Peyer's patch (tissue), 4 donors: Measurements from ENCODE around the gene HPD. TPM values are rescaled to one million over a fixed set of nuclear protein-coding genes. Genes with fewer than 3 reads are reported as not detected.
"Not testable (repeated sequence)": the region's sequence is repeated elsewhere in the genome, so short reads cannot be mapped to it uniquely, and the experiment has no call there.

Experiments used
- DNase-seq, 3 donors: peaks; one replicate each; pipeline ENCODE4 v3.0.0-alpha.2; 2017 to 2019
- H3K27ac ChIP-seq, 4 donors: fragments of 200-600 bp; sonication (generic); one replicate each; pipeline ENCODE4 v1.5.1; 2016 to 2019
- H3K27me3 ChIP-seq, 2 donors: fragments of 200-600 bp; sonication (generic); one replicate each; pipeline ENCODE4 v1.5.1; 2019
- H3K36me3 ChIP-seq, 3 donors: fragments of 200-600 bp; sonication (generic); one replicate each; pipeline ENCODE4 v1.5.1; 2016 to 2019
- H3K4me1 ChIP-seq, 4 donors: fragments of 200-600 bp; sonication (generic); one replicate each; pipeline ENCODE4 v1.5.1; 2016 to 2019
- H3K4me3 ChIP-seq, 4 donors: fragments of 200-600 bp; sonication (generic); 1 replicate in 3 of 4; 2 replicates in 1 of 4; pipeline ENCODE4 v1.5.1; 2016 to 2019; ENCODE audit warnings: mild to moderate bottlenecking in 1 of 4
- H3K9me3 ChIP-seq, 4 donors: fragments of 200-600 bp; sonication (generic); one replicate each; pipeline ENCODE4 v1.5.1; 2016 to 2019; ENCODE audit warnings: mild to moderate bottlenecking in 1 of 4
- POLR2A ChIP-seq, 2 donors: fragments of 450-650 bp; IDR thresholded peaks; one replicate each; pipeline ENCODE4 v1.5.1; 2017; ENCODE audit warnings: antibody characterized with exemption in 2 of 2, mild to moderate bottlenecking in 2 of 2, moderate library complexity in 2 of 2
- total RNA-seq, 4 donors: library from RNA; depleted of rRNA; stranded (reverse); fragments of >200 nt; gene quantifications; one replicate each; pipeline ENCODE4 v1.1.0, GENCODE V29; 2016
- TF ChIP-seq, protein P1 (sequence below), 6 experiments: fragments of 450-650 bp in 4 of 6; fragments of 200-600 bp in 2 of 6; sonication (generic) in 1 of 6; IDR thresholded peaks; one replicate each; pipeline ENCODE4 v1.5.1; 2017 to 2019; ENCODE audit warnings: antibody characterized with exemption in 6 of 6, mild to moderate bottlenecking in 3 of 6, moderate library complexity in 1 of 6

HPD gene
- total RNA-seq, 4 donors from 2014 or later = not detected

DNA sequence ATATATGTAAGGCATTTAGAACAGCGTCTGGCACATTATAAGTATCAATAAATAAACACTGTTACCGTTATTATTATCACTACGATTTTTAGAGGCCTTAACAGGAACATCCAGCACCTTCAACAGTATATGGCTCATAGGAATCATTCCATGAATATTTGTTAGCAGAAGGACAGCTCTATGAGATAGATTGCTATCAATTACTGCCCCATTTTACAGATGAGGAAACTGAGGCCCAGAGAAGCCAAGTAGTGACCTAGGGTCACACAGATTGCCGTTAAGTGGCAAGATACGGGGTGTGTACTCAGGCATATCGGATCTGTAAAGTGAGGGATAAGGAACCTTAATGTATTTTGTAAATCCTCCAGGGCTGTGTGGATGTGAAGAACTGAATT, 29.4 kb upstream of the HPD start:
- Histone ChIP-seq H3K27me3 (no peaks in the 10 kb centered on the region), H3K4me3 (peak overlapping the region; percentile 60 to 78 (median 67)), H3K9me3 (no peaks in the 10 kb centered on the region), H3K27ac (peak overlapping the region; percentile 39 to 95 (median 91)), H3K36me3 (no peaks in the 10 kb centered on the region), H3K4me1 (peaks cover 0 to 36% (median 12%) of the 10 kb centered on the region in 4 donors)
- TF ChIP-seq, protein P1, sequence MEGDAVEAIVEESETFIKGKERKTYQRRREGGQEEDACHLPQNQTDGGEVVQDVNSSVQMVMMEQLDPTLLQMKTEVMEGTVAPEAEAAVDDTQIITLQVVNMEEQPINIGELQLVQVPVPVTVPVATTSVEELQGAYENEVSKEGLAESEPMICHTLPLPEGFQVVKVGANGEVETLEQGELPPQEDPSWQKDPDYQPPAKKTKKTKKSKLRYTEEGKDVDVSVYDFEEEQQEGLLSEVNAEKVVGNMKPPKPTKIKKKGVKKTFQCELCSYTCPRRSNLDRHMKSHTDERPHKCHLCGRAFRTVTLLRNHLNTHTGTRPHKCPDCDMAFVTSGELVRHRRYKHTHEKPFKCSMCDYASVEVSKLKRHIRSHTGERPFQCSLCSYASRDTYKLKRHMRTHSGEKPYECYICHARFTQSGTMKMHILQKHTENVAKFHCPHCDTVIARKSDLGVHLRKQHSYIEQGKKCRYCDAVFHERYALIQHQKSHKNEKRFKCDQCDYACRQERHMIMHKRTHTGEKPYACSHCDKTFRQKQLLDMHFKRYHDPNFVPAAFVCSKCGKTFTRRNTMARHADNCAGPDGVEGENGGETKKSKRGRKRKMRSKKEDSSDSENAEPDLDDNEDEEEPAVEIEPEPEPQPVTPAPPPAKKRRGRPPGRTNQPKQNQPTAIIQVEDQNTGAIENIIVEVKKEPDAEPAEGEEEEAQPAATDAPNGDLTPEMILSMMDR (IDR thresholded peaks at IDR 0.05) = no peak
- no peak for TF ChIP-seq POLR2A (IDR thresholded peaks at IDR 0.05)
- no peak for DNase-seq

DNA sequence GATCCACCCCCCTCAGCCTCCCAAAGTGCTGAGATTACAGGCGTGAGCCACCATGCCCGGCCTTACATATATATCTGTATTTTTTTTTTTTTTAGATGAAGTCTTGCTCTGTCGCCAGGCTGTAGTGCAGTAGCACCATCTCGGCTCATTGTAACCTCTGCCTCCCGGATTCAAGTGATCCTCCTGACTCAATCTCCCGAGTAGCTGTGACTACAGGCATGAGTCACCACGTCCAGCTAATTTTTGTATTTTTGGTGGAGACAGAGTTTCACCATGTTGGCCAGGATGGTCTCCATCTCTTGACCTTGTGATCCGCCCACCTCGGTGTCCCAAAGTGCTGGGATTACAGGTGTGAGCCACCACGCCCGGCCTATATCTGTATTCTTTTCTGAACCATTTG, 26.5 kb upstream of the HPD start:
- H3K27ac ChIP-seq, H3K9me3 ChIP-seq, H3K4me3 ChIP-seq, H3K27me3 ChIP-seq, H3K36me3 ChIP-seq, DNase-seq: not testable (repeated sequence)
- peaks cover 0 to 15% (median 8%) of the 10 kb centered on the region in 4 donors for H3K4me1 ChIP-seq

DNA sequence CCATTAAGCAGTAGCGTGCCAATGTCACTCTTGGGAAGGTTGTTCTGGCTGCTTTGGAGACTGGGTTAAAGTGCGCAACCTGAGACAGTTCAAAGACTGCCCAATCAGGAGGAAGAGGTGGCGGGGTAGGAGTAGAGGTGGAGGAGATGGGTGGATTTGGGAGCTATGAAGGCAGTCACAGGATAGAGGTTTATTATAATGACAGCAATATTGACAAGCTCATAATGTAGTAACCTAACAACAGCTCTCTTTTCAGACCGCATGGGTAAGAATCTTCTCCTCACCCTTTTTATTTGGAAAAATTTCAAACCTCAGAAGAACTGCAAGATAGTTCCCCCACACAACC, 24.6 kb upstream of the HPD start:
- Histone ChIP-seq H3K27ac (no peak overlapping the region), H3K4me1 (peaks cover 0 to 4% (median 0%) of the 10 kb centered on the region in 4 donors), H3K9me3 (no peaks in the 10 kb centered on the region), H3K4me3 (no peak overlapping the region), H3K27me3 (no peaks in the 10 kb centered on the region), H3K36me3 (no peaks in the 10 kb centered on the region)
- no peak for DNase-seq
- TF ChIP-seq, protein P1 (IDR thresholded peaks at IDR 0.05) = no peak
- TF ChIP-seq POLR2A (IDR thresholded peaks at IDR 0.05) = no peak

DNA sequence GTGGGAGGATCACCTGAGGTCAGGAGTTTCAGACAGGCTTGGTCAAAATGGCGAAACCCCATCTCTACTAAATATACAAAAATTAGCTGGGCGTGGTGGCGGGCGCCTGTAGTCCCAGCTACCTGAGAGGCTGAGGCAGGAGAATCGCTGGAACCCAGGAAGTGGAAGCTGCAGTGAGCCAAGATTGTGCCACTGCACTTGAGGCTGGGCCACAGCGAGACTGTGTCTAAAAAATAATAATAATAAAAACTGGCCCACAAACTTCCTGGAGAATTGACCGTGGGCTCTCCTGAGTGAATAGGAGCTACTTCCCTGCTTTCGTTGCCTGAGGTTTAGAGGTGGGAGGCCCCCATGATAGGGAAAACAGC, 17.4 kb upstream of the HPD start:
- H3K9me3 ChIP-seq, H3K27me3 ChIP-seq, H3K4me1 ChIP-seq, H3K36me3 ChIP-seq, H3K4me3 ChIP-seq, H3K27ac ChIP-seq, DNase-seq: not testable (repeated sequence)

DNA sequence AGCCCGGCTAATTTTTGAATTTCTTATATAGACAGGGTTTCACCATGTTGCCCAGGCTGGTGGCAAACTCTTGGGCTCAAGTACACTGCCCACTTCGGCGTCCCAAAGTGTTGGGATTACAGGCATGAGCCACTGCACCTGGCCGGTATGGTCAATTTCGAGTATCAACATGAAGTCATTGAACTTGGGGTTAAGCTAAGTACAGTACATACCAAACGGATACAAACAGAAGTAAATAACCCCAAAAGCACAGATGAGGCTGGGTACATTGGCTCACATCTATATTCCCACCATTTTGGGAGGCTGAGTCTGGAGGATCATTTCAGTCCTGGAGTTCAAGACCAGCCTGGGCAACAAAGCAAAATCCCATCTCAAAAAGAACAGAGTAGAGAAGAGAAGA, 16.9 kb upstream of the HPD start:
- Histone ChIP-seq H3K36me3 (no peaks in the 10 kb centered on the region), H3K4me3 (no peak overlapping the region), H3K4me1 (no peaks in the 10 kb centered on the region), H3K27me3 (no peaks in the 10 kb centered on the region), H3K27ac (no peak overlapping the region), H3K9me3 (no peaks in the 10 kb centered on the region)
- TF ChIP-seq, protein P1 (IDR thresholded peaks at IDR 0.05) = no peak
- no peak for TF ChIP-seq POLR2A (IDR thresholded peaks at IDR 0.05)
- no peak for DNase-seq

DNA sequence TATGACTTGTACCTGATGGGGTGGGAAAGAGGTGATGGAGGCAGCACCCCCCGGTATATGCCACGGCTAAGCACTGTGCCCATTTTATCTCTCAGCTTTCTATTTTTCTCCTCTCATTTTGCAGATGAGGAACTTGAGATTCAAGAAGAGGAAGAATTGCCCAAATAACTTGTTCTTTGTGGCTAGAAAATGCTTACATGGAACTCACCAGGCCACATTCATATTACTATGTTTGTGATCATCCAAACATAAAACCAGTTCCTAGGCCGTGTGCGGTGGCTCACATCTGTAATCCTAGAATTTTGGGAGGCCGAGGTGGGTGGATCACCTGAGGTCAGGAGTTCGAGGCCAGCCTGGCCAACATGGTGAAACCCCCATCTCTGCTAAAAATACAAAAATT, 15.4 kb upstream of the HPD start:
- H3K4me1 ChIP-seq = no peaks in the 10 kb centered on the region
- no peaks in the 10 kb centered on the region for H3K9me3 ChIP-seq
- no peak overlapping the region for H3K4me3 ChIP-seq
- DNase-seq = no peak
- H3K27me3 ChIP-seq = no peaks in the 10 kb centered on the region
- no peaks in the 10 kb centered on the region for H3K36me3 ChIP-seq
- TF ChIP-seq, protein P1 (IDR thresholded peaks at IDR 0.05) = no peak
- TF ChIP-seq POLR2A (IDR thresholded peaks at IDR 0.05) = no peak
- no peak overlapping the region for H3K27ac ChIP-seq

DNA sequence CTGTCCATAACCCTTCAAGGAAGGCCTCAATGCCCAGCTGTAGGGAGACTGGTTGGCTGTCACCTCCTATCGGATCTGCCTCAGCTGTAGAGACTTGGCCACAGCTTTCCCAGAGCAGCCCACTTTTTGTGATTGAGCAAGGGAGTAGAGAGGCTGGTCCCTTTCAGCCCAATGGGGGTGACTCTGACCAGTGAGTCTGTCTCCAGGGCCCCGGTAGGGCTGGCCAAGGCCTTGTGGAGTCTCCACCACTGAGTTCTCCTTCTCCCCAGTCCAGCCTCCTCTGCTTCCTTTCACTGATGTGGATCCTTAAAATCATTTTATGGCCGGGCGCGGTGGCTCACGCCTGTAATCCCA, 14.5 kb upstream of the HPD start:
- Histone ChIP-seq H3K4me3 (no peak overlapping the region), H3K9me3 (no peaks in the 10 kb centered on the region), H3K36me3 (no peaks in the 10 kb centered on the region), H3K27me3 (no peaks in the 10 kb centered on the region), H3K4me1 (no peaks in the 10 kb centered on the region), H3K27ac (peak overlapping the region in 1 of 4 donors; percentile 32)
- TF ChIP-seq, protein P1 (IDR thresholded peaks at IDR 0.05) = no peak
- TF ChIP-seq POLR2A (IDR thresholded peaks at IDR 0.05) = no peak
- no peak for DNase-seq
